Stimulated activated CD8-positive, alpha-beta memory T cell treated with anti-CD3 and anti-CD28 coated beads, Interleukin-7, amount 100 ng/mL, for 24 hours (primary cell): ENCODE measurements around the gene OR11H1.
"Not testable (repeated sequence)": the region's sequence is repeated elsewhere in the genome, so short reads cannot be mapped to it uniquely, and the experiment has no call there.

Source experiments
- DNase-seq: peaks from one replicate; pipeline ENCODE4 v3.0.0-alpha.2; 2020; ENCODE audit warnings: low read depth

OR11H1 gene, protein sequence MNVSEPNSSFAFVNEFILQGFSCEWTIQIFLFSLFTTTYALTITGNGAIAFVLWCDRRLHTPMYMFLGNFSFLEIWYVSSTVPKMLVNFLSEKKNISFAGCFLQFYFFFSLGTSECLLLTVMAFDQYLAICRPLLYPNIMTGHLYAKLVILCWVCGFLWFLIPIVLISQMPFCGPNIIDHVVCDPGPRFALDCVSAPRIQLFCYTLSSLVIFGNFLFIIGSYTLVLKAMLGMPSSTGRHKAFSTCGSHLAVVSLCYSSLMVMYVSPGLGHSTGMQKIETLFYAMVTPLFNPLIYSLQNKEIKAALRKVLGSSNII

DNA sequence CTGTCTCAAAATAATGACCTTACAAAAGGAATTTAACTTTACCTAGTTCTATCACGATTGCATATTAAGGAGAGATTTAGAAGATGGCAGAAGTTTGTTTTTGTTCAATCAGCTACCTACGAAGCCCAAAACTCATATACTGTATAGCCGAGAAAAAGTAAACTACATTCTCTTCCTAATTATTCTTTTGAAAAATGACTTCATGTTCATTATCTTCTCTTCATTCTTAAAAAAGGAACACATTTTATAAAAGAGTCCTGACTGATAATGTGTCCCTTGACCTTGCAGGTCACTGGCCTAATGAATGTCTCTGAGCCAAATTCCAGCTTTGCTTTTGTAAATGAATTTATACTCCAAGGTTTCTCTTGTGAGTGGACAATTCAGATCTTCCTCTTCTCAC lies at the start of gene OR11H1:
TSS of gene OR11H1 (plus strand) at position 301 of the 400 bp plus-strand sequence. CDS start at position 301, 0 bp downstream.
- not testable (repeated sequence) for DNase-seq

DNA sequence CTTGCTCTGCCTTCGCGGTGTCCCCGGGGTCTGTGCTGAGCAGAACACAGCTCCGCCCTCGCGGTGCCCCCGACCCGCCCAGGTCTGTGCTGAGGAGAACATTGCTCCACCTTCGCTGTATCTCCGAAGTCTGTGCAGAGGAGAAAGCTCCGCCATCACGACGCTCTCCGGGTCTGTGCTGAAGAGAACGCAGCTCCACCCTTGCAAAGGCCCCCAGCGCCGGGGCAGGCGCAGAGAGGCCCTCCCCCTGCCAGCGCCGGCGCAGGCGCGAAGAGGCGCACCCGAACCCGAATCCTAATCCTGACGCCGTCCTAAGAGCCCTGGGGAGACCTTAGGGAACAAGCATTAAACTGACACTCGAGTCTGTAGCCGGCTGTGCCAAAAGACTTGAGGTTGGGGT lies 18.0 kb upstream of the OR11H1 start:
- not testable (repeated sequence) for DNase-seq

DNA sequence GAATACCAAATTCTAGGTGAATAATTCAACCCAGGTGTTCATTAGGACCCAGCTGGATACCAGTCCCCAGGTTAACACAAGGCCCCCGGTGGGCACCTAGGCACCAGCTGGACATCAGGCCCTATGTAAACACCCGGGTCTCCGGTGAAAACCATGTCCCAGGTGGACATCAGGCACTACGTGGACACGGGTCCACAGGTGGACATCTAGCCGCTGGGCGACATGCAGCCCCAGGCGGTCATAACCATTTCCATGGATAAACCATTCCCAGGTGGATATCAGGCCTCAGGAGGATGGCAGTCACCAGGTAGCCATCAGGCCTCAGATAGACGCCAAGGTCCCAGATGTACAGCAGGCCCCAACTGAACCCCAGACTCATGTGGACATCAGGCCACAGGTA lies 12.1 kb upstream of the OR11H1 start:
- DNase-seq: not testable (repeated sequence)

DNA sequence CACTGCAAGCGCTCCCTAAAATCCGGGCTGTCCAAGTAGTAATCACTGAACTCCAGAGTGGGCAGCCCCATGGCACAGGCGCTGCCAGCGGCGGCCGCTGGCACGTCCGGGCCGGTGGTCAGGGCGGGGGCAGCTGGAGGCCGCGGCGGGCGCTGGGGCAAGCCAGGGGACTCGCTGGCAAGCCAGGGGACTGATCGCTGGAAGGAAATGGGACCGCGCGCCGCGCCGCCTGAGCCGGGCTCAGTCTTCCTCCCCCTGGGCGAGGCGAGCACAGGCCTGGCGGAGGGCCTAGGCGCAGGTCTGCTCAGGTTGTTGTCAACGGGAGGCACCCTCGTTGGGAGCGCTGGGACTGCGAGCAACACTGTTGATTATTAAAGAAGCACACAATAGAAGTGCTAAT lies 25.8 kb downstream of the OR11H1 start:
- DNase-seq: not testable (repeated sequence)

DNA sequence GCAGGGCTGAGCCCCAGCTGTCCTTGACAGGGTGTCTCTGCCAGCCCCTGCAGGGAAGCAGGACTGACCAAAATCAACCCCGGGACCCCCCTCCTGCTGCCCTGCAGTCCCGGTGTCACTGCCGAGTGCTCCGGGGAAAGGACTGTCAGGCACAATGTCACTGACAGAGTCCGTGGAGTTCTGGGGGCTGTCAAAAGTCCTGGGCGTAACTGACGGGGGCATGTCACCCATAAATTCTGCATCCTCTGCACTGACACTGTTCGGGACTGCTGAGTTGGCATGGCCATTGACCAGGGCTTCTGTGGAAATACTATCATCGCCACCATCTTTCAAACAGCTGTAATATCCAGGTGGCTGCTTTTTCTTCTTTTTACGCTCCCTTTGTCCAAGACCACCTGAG lies 35.5 kb downstream of the OR11H1 start:
- not testable (repeated sequence) for DNase-seq

DNA sequence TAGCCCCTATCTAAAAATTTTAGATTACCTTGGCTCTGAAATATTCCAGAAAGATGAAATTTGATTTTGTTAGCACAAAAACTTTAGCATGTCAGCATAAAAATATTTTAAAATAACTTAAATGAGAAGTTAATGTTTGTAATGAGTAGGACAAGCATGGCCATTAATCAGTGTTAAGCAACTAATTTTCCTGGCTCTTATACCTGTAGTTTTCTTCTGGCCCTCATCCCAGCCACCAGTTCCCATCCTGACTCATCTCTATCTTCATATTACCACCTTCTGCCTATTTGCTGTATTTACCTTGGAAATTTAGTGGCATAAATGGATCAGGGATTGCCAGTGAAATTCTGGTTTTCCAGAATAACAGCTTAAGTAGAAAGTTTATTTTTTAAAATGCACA lies 37.1 kb downstream of the OR11H1 start:
- not testable (repeated sequence) for DNase-seq
